PC-3 (cell line): Measurements from ENCODE around the gene IP6K3.

Experiments used
- EZH2 ChIP-seq: fragments of 300-600 bp; sonication (generic); IDR thresholded peaks from one replicate; pipeline ENCODE4 v1.6.1; 2017; ENCODE audit warnings: antibody characterized with exemption, mild to moderate bottlenecking, low read length; ENCODE audit not compliant: unreplicated experiment
- TF ChIP-seq, protein P1 (sequence below): fragments of 300-600 bp; sonication (generic); conservative IDR thresholded peaks from 2 replicates; pipeline ENCODE4 v1.5.1; 2017; ENCODE audit warnings: antibody characterized with exemption, low read depth, mild to moderate bottlenecking, low read length

- no peak for TF ChIP-seq EZH2
- TF ChIP-seq, protein P1, sequence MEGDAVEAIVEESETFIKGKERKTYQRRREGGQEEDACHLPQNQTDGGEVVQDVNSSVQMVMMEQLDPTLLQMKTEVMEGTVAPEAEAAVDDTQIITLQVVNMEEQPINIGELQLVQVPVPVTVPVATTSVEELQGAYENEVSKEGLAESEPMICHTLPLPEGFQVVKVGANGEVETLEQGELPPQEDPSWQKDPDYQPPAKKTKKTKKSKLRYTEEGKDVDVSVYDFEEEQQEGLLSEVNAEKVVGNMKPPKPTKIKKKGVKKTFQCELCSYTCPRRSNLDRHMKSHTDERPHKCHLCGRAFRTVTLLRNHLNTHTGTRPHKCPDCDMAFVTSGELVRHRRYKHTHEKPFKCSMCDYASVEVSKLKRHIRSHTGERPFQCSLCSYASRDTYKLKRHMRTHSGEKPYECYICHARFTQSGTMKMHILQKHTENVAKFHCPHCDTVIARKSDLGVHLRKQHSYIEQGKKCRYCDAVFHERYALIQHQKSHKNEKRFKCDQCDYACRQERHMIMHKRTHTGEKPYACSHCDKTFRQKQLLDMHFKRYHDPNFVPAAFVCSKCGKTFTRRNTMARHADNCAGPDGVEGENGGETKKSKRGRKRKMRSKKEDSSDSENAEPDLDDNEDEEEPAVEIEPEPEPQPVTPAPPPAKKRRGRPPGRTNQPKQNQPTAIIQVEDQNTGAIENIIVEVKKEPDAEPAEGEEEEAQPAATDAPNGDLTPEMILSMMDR: no peak
These were observed 41.4 kb upstream of the IP6K3 start for GRCh38 chr6:33787954-33788693.
